Esophagus squamous epithelium (tissue), 5 donors: ENCODE results near the gene RNF125. TPM values are rescaled to one million over a fixed set of nuclear protein-coding genes. Genes with fewer than 3 reads are reported as not detected.
A peak's percentile ranks its signal among the peaks of the same experiment; 100 is the strongest.

Experiments
- DNase-seq: peaks from one replicate; lab custom pipeline; 2025; lab: John Stamatoyannopoulos, UW
- H3K27ac ChIP-seq, 4 donors: fragments of 200-600 bp; sonication (generic); one replicate each; pipeline ENCODE4 v1.5.1; 2016 to 2019; ENCODE audit warnings: mild to moderate bottlenecking in 1 of 4
- H3K27me3 ChIP-seq, 4 donors: fragments of 200-600 bp; sonication (generic); 1 replicate in 3 of 4; 2 replicates in 1 of 4; pipeline versions ENCODE4 v1.5.1 to v1.6.0; 2017 to 2021; ENCODE audit warnings: antibody characterized with exemption in 1 of 4
- H3K36me3 ChIP-seq, 3 donors: fragments of 200-600 bp; sonication (generic); one replicate each; pipeline ENCODE4 v1.5.1; 2016 to 2019
- H3K4me1 ChIP-seq, 3 donors: fragments of 200-600 bp; sonication (generic); one replicate each; pipeline ENCODE4 v1.5.1; 2017 to 2019
- H3K4me3 ChIP-seq, 4 donors: fragments of 200-600 bp; sonication (generic); 1 replicate in 3 of 4; 2 replicates in 1 of 4; pipeline ENCODE4 v1.5.1; 2016 to 2019; ENCODE audit warnings: mild to moderate bottlenecking in 2 of 4, moderate library complexity in 1 of 4
- H3K9me3 ChIP-seq, 3 donors: fragments of 200-600 bp; sonication (generic); one replicate each; pipeline ENCODE4 v1.5.1; 2016 to 2019
- CTCF ChIP-seq, 6 experiments: fragments of 450-650 bp in 4 of 6; fragments of 200-600 bp in 2 of 6; sonication (generic) in 2 of 6; IDR thresholded peaks; one replicate each; pipeline ENCODE4 v1.5.1; 2016 to 2019; ENCODE audit warnings: antibody characterized with exemption in 6 of 6, mild to moderate bottlenecking in 4 of 6, moderate library complexity in 4 of 6
- POLR2A ChIP-seq, 4 donors: fragments of 450-650 bp; IDR thresholded peaks; one replicate each; pipeline ENCODE4 v1.6.1; 2017; ENCODE audit warnings: antibody characterized with exemption in 4 of 4, mild to moderate bottlenecking in 4 of 4, moderate library complexity in 3 of 4
- WGBS, 2 donors: methylation state at CpG; one replicate each; pipeline ENCODE4 v1.1.5; 2018; 5-methylcytosine and 5-hydroxymethylcytosine counted together
- intact Hi-C: fragments of 100-400 bp; cut with DNase I; formaldehyde crosslinking; loops from one replicate; pipeline ENCODE4 v1.15.0; 2022
- total RNA-seq, 4 donors: library from RNA; depleted of rRNA; stranded (reverse); fragments of >200 nt; gene quantifications; one replicate each; pipeline ENCODE4 v1.1.0, GENCODE V29; 2016
- donor health status: DM: yes; HTN: yes; CAD: no.

RNF125 gene
- total RNA-seq, 4 donors from 2014 or later: 0.87 to 10.7 (median 3.2) TPM

- H3K27me3 ChIP-seq: no peaks in the 10 kb centered on the region
- intact Hi-C loops: no loop called here
- no peaks in the 10 kb centered on the region for H3K9me3 ChIP-seq
- H3K4me1 ChIP-seq: no peaks in the 10 kb centered on the region
- TF ChIP-seq POLR2A (IDR thresholded peaks at IDR 0.05): no peak
- no peak for TF ChIP-seq CTCF (IDR thresholded peaks at IDR 0.05)
- WGBS, 2 donors: 89 to 97% methylated on average over 8 to 10 of the region's 10 CpGs
- DNase-seq: no peak
- H3K27ac ChIP-seq: no peak overlapping the region
- no peak overlapping the region for H3K4me3 ChIP-seq
- peaks cover 0 to 25% (median 0%) of the 10 kb centered on the region in 3 donors for H3K36me3 ChIP-seq
These were observed 19.0 kb downstream of the RNF125 start for GRCh38 chr18:32037616-32038015.

- DNase-seq: no peak
- no peaks in the 10 kb centered on the region for H3K27me3 ChIP-seq
- H3K9me3 ChIP-seq: no peaks in the 10 kb centered on the region
- WGBS, 2 donors: 61 to 62% methylated on average over 3 of the region's 3 CpGs
- peaks cover 0 to 25% (median 0%) of the 10 kb centered on the region in 3 donors for H3K36me3 ChIP-seq
- H3K27ac ChIP-seq: peak overlapping the region in 2 of 4 donors; percentile 16 to 35
- H3K4me3 ChIP-seq: no peak overlapping the region
- no peaks in the 10 kb centered on the region for H3K4me1 ChIP-seq
- TF ChIP-seq POLR2A (IDR thresholded peaks at IDR 0.05) (no peak), CTCF (IDR thresholded peaks at IDR 0.05) (no peak)
- intact Hi-C loops: no loop called here
These were observed 22.3 kb downstream of the RNF125 start for GRCh38 chr18:32040936-32041335.

- Histone ChIP-seq H3K4me3 (no peak overlapping the region), H3K36me3 (peaks cover 0 to 26% (median 0%) of the 10 kb centered on the region in 3 donors), H3K9me3 (no peaks in the 10 kb centered on the region), H3K4me1 (no peaks in the 10 kb centered on the region), H3K27ac (no peak overlapping the region), H3K27me3 (no peaks in the 10 kb centered on the region)
- intact Hi-C loops: no loop called here
- DNase-seq: no peak
- TF ChIP-seq CTCF (IDR thresholded peaks at IDR 0.05) (no peak), POLR2A (IDR thresholded peaks at IDR 0.05) (no peak)
These were observed 23.7 kb downstream of the RNF125 start for GRCh38 chr18:32042337-32042736.

- H3K4me1 ChIP-seq: peaks cover 0 to 21% (median 13%) of the 10 kb centered on the region in 3 donors
- no peak overlapping the region for H3K4me3 ChIP-seq
- H3K36me3 ChIP-seq: peaks cover 0 to 7% (median 0%) of the 10 kb centered on the region in 3 donors
- TF ChIP-seq POLR2A (IDR thresholded peaks at IDR 0.05) (no peak), CTCF (IDR thresholded peaks at IDR 0.05) (no peak)
- H3K9me3 ChIP-seq: no peaks in the 10 kb centered on the region
- H3K27me3 ChIP-seq: no peaks in the 10 kb centered on the region
- WGBS, 2 donors: 45 to 72% methylated on average over 2 to 4 of the region's 4 CpGs
- no peak for DNase-seq
- intact Hi-C loops: no loop called here
- H3K27ac ChIP-seq: peak overlapping the region in 3 of 4 donors; percentile 19 to 56 (median 47)
These were observed 30.0 kb downstream of the RNF125 start for GRCh38 chr18:32048507-32049091.

- intact Hi-C loops: no loop called here
- Histone ChIP-seq H3K4me1 (peaks cover 0 to 21% (median 13%) of the 10 kb centered on the region in 3 donors), H3K9me3 (no peaks in the 10 kb centered on the region), H3K4me3 (no peak overlapping the region), H3K27ac (peak overlapping the region in 3 of 4 donors; percentile 19 to 56 (median 47)), H3K27me3 (no peaks in the 10 kb centered on the region), H3K36me3 (peaks cover 0 to 7% (median 0%) of the 10 kb centered on the region in 3 donors)
- WGBS, 2 donors: 62 to 73% methylated on average over 1 to 2 of the region's 3 CpGs
- TF ChIP-seq POLR2A (IDR thresholded peaks at IDR 0.05) (no peak), CTCF (IDR thresholded peaks at IDR 0.05) (no peak)
- DNase-seq: no peak
These were observed 31.0 kb downstream of the RNF125 start for GRCh38 chr18:32049393-32050171.
